GM18508 (cell line): ENCODE results near the gene RBP4.

Experiments used
- ATAC-seq: cut with Tn5 transposase; IDR thresholded peaks from one replicate; pipeline ENCODE4 v1.9.1; 2021; ENCODE audit warnings: moderate number of reproducible peaks; ENCODE audit not compliant: insufficient read depth, unreplicated experiment

The RBP4 gene

DNA sequence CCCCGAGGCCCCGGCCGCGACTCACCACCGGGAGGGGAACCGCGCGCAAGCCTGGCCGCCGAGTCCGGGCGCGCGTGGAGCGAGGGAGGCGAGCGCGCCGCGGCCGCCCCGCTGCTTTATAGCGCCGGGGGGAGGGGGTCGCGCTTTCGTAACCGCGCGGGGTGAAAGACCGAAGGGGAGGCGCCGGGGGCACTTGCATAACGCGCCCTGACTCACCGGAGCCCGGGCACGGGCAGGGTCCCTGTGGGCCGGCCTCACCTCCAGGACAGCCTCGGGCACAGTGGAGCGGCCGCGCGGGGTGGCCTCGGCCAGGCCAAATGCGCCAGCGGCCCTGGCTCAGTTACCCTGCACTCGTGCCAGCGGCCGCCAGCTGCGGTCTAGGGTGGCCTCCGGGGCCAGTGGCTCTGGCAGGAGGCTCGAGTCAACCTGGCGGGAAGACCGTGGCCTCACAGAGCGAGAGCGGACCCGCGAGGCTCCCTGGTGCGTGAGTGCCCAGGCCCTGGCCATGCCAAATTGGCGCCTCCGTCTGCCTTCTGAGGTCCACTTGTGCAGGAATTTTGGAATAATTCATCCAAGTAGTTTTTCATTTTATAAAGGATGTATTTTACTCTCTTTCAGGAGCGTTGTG, at the start of gene RBP4:
Gene RBP4, minus strand, starts transcription at position 90 of the 628 bp plus-strand sequence. CDS start 207 bp downstream, outside the sequence.
- ATAC-seq = no peak

DNA sequence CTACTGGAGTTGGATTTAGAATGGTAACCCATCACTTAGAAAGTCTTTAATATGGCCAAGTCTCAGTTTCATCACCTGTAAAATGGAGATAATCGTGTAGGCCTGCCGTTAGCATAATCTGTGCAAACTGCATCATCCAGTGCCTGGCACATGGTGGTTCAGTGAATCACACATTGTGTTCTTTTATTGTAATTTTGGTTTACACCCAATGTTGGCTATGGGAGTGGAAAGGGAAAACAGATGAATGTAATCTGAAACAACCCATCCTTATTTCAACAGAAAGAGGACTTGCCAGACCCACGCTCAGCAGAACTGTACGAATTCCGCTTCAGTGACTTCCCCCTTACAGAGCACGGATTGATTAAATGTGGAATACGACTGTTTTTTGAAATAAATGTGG, 38.8 kb upstream of the RBP4 start:
- no peak for ATAC-seq

DNA sequence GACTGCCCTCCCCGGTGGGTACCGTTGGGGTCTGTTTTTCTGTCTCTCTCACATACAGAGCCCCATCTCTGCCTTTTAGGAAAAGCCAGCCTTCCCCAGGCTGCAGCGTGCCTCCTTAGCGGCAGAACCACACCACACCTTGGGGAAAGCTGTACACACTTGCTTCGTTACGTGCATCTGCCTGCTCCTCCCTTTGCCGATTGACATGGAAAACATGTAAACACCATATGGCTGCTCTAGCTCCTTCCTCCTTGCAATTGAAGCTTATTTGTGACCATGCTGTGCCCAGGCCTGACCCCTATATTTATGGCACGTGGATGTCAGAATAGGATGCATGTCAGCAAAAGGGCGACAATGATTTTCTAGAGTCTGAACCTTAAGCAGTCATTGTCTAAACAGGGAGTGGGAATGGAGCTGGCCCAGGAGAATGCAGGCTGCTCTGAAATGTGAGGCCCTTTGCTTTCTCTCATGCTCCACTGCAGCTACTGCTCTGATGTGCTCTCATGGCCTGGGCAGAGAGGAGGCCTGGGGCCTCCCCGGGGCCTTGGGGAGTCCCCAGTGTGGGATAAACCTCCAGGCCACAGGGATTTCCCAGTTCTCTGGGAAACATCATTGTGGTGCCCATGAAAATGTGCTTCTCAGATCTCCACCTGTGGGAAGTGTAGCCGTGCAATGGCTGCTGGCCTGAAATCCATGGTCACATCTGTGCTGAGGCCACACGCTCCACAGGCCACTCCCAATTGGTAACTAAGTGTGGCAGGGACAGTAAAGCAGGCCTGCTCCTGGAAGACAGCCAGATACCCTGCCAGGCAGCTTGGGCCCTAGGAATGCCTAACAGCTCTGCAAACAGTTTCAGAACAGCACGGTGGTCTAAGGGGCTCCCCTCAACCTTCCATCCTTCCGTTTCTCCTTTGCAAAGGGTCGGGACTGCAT, 29.9 kb upstream of the RBP4 start:
- no peak for ATAC-seq

DNA sequence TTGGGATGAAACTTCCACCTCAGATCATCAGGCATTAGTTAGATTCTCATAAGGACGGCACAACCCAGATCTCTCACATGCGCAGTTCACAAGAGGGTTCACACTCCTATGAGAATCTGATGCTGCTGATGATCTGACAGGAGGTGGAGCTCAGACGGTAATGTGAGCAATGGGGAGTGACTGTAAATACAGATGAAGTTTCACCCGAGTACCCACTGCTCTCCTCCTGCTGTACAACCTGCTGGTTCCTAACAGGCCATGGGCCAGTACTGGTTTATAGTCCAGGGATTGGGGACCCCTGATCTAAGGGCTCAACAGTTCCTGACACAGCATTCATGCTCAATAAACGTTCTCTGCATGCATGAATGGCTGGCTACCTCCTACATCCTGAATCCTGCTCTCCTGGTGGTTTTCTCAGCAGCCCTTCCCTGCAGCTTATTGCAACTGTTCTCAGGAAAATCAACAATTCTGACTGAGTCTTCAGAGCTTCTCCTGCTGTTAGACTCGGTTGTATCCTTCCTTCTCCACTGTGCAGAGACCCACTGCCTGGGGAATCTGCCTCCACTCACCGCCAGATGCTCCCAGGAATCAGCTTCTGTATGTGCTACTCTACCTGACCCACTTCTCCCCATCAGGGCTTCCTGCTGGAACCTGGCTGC, 28.7 kb upstream of the RBP4 start:
- ATAC-seq = no peak

DNA sequence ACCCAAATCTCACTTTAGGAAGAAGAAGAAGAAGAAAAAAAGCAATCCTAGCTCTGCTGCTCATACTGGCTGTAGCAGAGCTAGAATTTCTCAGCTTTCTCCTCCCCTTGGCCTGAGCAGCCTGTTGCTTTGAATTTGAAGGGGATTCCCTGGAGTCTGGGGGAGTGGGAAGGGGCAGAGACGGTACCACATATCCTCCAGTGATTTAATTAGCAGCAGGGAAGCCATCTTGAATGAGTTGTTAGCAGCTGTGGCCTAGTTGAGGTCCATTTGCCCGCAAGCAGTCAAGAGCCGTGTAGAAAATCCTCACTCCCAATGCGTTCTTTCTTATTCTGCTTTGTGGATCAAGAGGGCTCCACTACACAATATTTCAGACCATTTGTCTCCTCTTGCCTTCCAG, 27.8 kb upstream of the RBP4 start:
- no peak for ATAC-seq

DNA sequence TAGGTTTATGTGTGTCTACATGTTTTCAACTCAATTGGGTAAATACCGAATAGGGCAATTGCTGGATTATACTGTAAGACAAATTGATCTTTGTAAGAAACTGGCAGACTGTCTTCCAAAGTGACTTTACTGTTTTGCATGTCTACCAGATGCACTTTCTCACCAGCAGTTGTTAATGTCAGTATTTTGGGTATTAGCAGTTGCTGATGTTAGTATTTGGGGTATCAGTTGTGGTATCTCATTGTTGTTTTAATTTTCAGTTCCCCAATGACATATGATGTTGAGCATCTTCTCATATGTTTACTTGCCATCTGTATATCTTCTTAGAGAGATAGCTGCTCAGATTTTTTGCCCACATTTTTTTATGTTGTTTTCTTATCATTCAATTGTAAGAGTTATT, 21.9 kb upstream of the RBP4 start:
- no peak for ATAC-seq

DNA sequence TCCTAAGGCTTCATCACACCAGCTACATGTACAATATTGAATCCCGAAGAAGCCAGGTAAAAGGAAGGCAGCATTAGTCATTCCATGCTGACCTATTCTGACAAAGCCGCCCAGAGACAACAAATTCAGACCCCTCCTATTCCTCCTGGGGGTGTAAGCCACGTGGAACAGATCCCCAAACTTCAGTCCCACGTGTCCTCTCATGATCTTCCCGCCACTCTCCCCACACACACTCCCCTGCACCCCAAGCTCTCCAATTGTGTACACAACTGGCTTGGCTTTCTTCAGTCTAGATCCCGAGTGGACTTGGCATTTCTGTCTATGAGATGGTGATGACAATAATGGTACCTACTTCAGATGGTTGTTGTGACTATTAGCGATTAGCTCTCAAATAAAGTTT, 19.9 kb upstream of the RBP4 start:
- ATAC-seq = no peak

DNA sequence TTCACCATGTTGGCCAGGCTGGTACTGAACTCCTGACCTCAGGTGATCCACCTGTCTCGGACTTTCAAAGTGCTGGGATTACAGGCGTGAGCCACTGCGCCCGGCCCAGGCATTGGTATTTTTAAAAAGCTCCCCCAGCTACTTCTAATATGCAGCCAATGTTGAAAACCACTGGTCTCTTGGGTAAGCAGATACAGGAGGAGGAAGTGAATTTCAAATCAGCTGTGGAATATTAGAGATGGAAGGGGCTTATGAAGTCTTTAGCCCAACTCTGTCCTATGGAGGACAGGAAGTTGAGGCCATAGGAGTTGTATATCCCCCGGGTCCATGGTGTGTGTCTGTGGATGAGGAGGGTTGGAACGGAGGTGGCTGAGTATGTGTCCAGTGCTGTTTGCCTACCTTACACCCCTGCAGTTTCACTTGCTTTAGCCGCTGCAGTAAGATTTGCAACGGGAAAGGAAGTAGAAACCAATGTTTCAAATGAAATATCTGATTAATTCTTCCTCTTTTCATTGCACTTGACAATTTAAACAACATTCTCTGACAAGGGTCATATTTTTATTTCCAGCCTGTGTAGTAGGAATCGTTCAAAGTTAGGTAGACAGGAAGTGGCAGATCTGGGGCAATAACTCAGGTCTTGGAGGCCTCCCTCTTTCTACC, 14.7 kb upstream of the RBP4 start:
- ATAC-seq = no peak

DNA sequence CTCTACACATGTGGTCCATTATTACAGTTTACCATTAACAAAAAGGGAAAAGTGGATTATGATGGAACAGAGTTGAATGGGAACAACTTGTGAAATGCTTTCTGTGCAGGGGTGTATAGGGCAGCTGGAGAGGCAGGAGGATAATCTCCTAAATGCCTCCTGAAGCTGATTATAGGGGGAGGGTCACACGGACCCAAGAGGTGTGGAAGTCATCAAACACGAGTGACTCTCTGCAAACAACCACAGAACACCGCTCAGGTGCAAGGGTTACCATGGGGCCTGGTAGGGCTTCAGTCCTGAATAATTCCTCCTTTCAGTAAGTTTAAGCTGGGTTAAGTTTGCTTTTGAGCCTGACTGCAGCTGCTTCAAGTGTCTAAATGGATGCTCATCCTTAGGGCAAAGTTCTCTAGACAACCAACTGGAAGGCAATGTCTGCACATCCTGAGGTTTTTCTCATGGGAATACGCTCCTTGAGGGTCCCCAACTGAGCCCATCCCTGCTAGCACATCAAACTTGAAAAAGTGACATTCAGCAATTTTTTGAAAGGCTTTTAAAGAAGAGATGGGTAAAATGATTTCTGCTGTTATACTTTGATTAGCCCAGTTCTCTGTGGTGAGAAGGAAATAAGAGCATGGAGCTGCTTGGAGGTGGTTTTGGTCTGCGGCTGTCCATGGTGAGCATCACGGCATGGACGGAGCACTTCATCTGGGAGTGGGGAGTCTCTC, 13.2 kb upstream of the RBP4 start:
- no peak for ATAC-seq

DNA sequence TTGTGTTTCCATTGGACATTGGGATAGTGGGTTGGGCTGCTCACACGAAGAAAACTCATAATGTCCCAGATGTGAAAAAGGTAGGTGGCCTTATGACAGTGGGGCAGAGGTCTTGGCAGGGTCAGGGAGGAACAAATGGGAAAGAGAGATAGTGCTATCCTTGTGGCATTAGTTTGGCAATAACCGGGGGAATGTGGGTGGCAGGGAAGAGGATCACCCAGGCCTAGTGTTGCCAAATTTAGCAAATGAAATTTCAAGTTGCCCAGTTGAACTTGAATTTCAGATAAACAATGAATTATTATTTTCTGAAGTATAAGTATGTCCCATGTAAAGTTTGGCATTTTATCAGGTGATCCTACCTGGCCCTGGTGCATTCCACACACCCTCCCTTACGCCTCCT, 12.1 kb upstream of the RBP4 start:
- ATAC-seq = no peak

DNA sequence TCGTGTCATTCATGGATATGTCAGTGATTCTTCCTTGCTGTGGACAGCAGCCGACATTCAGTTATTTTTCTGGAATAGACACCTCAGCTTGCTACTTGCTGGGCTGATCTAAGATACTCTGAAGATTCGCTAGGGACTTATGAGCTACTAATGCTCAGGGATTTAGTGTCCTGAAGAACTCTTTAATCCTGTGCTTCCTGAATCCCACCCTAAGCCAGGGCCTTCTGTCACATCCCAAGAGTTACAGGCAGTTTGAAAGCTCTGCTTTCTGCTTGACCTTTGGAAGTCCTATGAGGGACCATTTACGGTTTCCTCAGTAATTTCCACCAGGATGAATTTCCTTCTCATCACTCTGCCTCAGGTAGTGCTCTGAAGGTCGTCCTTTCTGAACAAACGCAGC, 11.3 kb upstream of the RBP4 start, which contains the start of gene PDE6C:
Gene PDE6C, plus strand, starts transcription at position 227 of the 400 bp plus-strand sequence. CDS start 189 bp downstream, outside the sequence.
- ATAC-seq = no peak

DNA sequence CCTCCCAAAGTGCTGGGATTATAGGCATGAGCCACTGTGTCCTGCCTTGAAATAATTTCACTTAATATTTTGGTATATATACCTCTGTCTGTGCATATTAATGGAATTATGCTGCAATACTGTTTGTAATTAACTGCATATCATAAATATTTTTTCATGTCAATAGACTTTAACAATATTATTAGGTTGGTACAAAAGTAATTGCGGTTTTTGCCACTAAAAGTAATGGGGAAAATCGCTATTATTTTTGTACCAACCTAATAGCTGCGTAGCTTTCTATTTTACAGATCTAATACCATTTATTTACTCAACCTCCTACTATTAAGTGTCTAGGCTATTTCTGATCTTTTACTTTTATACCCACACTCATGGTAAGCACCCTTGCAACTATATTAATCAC, 7.4 kb upstream of the RBP4 start:
- ATAC-seq = no peak

DNA sequence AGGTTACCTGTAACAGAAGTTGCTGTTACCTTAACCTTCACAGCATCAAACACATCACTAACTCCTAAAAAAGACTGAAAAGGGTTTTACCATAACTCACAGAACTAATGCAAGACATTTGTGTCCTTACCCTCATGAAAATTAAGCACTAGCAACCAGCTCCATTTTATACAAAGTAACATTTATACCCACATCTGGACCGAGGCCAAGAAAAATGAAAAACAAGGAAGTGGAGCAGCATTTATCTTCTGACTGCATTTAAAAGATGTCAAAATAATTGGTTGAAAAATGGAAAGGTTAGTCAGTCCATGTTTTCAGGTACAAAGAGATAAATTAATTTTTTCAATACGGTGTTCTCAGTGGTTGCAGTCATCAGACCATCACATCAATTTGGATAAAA, 3.1 kb upstream of the RBP4 start:
- ATAC-seq = no peak

DNA sequence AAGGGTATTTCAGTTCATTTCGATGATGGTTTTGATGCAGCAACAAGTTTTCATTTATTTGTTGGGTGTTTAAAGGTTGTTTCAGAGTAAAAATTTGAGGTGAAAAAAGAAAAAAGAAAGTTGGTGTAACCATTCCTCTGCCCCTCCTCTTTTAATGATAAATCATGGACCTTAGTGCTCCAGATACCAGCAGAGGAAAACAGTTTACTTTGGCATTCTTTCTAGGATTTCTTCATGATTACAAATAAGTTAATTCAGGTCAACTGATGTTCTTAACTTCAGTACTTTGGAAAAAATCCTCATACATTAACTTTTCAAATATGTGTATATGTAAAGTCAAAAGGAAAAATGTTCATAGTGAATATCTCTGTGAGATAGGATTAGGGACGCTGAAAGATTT, 2.0 kb upstream of the RBP4 start:
- no peak for ATAC-seq

DNA sequence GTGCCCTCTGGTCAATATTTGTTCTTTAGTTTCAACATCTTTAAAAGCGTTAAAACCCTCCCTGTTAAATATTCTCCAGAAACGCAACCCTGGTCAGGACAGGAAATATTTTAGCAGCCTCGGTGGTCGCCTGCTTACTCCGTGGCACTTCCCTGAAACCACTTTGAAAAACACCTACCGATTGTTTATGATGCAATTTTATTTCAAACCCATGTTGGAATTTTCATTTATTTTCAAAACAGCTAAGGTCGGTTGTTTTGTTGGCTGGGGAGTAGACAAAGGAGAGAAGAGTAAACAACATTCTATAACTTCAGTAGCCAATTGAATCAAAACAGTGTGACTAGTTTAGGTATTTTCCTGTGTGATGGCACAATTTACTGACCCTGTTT, 733 bp upstream of the RBP4 start:
- ATAC-seq = no peak

DNA sequence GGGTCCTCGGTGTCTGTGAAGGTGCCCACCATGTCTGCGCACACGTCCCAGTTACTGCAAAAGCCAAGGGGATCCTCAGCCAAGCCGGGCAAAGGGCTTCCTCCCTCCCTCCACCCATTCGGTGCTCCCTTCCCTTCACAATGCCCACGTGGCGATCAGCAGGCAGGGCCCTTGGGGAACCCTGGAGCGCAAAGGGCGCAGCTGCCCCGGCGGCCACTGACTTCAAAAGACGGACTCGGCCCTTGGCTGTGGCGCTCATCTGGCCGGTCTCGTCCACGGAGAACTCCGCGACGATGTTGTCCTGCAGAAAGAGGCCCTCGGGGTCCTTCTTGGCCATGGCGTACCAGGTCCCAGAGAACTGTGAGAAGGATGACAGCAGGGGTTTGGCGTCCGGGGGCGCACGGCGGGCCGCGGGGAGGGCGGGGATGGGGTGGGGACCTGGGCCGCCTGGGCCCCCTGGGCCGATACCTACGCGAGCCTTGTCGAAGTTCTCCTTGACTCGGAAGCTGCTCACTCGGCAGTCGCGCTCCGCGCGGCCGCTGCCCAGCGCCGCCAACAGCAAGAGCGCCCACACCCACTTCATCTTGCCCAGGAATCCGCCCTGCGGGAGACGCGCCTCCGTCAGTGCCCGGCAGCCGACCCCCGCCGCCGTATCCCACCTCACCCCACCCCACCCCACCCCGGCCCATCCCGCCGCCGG, 439 bp downstream of the RBP4 start:
- ATAC-seq = no peak

DNA sequence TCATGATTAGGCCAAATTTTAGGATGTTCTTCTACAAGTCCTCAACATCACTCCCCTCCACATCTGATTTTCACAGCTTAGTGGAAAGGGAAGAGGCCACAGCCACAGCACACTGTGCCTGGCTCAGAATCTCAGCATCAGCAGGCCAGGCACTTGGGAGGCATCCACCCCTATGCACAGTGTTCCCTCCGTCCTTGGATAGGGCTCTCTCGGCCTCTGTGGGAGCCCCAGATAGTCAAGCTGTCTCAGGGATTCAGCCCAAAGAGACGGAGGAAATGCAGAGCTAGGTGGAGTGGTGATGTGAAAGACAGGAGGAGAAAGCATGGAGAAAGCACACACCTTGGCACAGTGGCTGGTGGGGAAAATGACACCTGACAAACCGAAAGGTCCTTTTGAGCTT, 1.3 kb downstream of the RBP4 start:
- no peak for ATAC-seq

DNA sequence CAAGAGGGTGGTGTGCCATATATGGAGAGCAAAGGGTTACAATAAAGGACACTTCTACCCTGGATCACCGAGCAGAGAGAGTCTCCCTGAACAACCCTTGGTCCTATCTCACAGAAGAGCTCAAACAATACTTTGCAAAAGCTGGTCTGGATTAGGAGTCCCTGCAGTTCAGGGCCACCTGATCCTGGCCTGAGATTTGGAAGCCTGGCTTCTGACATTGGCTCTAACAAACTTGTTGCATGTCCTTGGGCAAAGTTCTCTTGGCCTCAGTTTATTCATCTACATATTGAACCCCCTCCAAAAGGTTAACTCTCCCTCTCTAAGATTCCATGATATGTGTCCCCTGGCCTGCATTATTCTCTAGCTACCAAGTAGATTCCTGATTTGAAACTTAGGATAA, 1.7 kb downstream of the RBP4 start:
- no peak for ATAC-seq

DNA sequence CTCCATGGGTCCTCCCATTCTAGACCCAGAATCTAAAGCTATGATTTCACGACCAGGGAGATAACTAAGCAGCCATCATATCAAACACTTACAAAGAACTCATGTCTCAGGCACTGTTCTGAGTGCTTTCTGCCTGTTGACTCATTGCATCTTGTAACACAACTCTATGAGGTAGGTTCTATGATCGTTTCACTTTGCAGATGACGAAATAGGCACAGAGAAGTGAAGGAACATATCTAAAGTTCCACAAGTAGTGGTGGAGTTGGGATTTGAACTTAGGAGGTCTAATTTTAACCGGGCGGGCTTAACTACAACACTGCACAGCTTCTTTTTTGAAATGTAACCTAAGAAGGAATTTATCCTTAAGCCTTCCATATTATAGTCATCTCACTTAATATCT, 2.9 kb downstream of the RBP4 start:
- no peak for ATAC-seq
